Natural killer cell (primary cell): ENCODE results near the gene PRCC. TPM values are rescaled to one million over a fixed set of nuclear protein-coding genes. Genes with fewer than 3 reads are reported as not detected.

Experiments used
- ATAC-seq, 3 donors: fragments of 150-1000 bp in 2 of 3; fragments of 200-7000 bp in 1 of 3; cut with Tn5 transposase; 1 replicate in 1 of 3; 2 replicates in 2 of 3; pipeline ENCODE4 v1.10.0; 2021; ENCODE audit warnings: mild to moderate bottlenecking in 2 of 3, moderate library complexity in 2 of 3
- DNase-seq, 2 donors: peaks; one replicate each; pipeline versions ENCODE4 v3.0.0 to v3.0.0-alpha.2; 2013 to 2021; ENCODE audit warnings: mixed read lengths in 1 of 2
- H3K27ac ChIP-seq: one replicate; pipeline ENCODE4 v1.5.1; 2013; ENCODE audit warnings: mild to moderate bottlenecking, low read length
- H3K27me3 ChIP-seq: one replicate; pipeline ENCODE4 v1.6.1; 2013; ENCODE audit warnings: low read length; ENCODE audit not compliant: control insufficient read depth, insufficient read depth
- H3K36me3 ChIP-seq: one replicate; pipeline ENCODE4 v1.6.1; 2013; ENCODE audit warnings: low read length; ENCODE audit not compliant: control insufficient read depth, insufficient read depth
- H3K4me1 ChIP-seq: one replicate; pipeline ENCODE4 v1.6.1; 2013; ENCODE audit warnings: low read length; ENCODE audit not compliant: control insufficient read depth, insufficient read depth
- H3K4me3 ChIP-seq: one replicate; pipeline ENCODE4 v1.5.1; 2013; ENCODE audit warnings: low read length
- H3K9me3 ChIP-seq: one replicate; pipeline ENCODE4 v1.6.1; 2013; ENCODE audit warnings: low read length; ENCODE audit not compliant: control insufficient read depth, insufficient read depth
- H3K27ac Mint-ChIP-seq, 2 donors: one replicate each; pipeline ENCODE4 v1.8.0; 2022; ENCODE audit warnings: mild to moderate bottlenecking in 2 of 2, mixed read lengths in 2 of 2, moderate library complexity in 1 of 2
- H3K27me3 Mint-ChIP-seq, 2 donors: one replicate each; pipeline ENCODE4 v1.8.0; 2022; ENCODE audit warnings: low read depth in 2 of 2, mixed read lengths in 2 of 2
- H3K36me3 Mint-ChIP-seq: one replicate; pipeline ENCODE4 v1.8.0; 2022; ENCODE audit warnings: mixed read lengths
- H3K4me1 Mint-ChIP-seq, 2 donors: one replicate each; pipeline ENCODE4 v1.8.0; 2022; ENCODE audit warnings: mixed read lengths in 2 of 2
- H3K4me3 Mint-ChIP-seq: one replicate; pipeline ENCODE4 v1.8.0; 2022; ENCODE audit warnings: mild to moderate bottlenecking, moderate library complexity, mixed read lengths
- H3K9me3 Mint-ChIP-seq, 2 donors: one replicate each; pipeline ENCODE4 v1.8.0; 2022; ENCODE audit warnings: mixed read lengths in 2 of 2
- CTCF ChIP-seq: fragments of 200-600 bp; IDR thresholded peaks from one replicate; pipeline ENCODE4 v1.8.0; 2022; ENCODE audit warnings: antibody characterized with exemption
- WGBS: methylation state at CpG from one replicate; pipeline ENCODE4 v1.1.7; 2013; ENCODE audit warnings: missing lambda C conversion rate; ENCODE audit not compliant: insufficient coverage; 5-methylcytosine and 5-hydroxymethylcytosine counted together
- intact Hi-C: fragments of 100-400 bp; cut with micrococcal nuclease; formaldehyde crosslinking; loops from one replicate; pipeline ENCODE4 v1.14.2; 2022
- total RNA-seq, 4 donors: library from RNA; stranded (reverse); fragments of 120-200 nt in 1 of 4; gene quantifications; one replicate each; pipeline versions ENCODE4 v1.2.3 to v1.2.4, GENCODE V29; 2013 to 2022

The PRCC gene
- total RNA-seq, 3 donors from 2014 or later (not counting 1 experiment from before 2014, with no cell fraction given) = 66.5 to 92.4 (median 69.1) TPM

GRCh38 chr1:156751451-156751756 is 15.9 kb upstream of the PRCC start, which contains the start of gene HDGF:
Gene HDGF (minus strand): TSS chr1:156751675. CDS start chr1:156751429, 246 bp downstream.
- peak within 1 kb of the TSS; percentile 91 for H3K4me3 Mint-ChIP-seq
- peak within 1 kb of the TSS; percentile 98 for H3K4me3 ChIP-seq
- no peaks in the 10 kb centered on the region for H3K9me3 Mint-ChIP-seq
- H3K9me3 ChIP-seq = no peaks in the 10 kb centered on the region
- no peak for TF ChIP-seq CTCF
- H3K4me1 ChIP-seq = peaks cover 58% of the 10 kb centered on the region
- H3K4me1 Mint-ChIP-seq = peaks cover 52 to 55% of the 10 kb centered on the region in 2 donors
- 0% methylated on average over 47 of the region's 48 CpGs for WGBS
- no peaks in the 10 kb centered on the region for H3K36me3 ChIP-seq
- H3K27me3 ChIP-seq = no peaks in the 10 kb centered on the region
- intact Hi-C loops = loop anchor here (1.0 kb wide), 2 partner anchors 10 to 16 kb away; partner anchors contain the start of genes MRPL24 and PRCC
- no peaks in the 10 kb centered on the region for H3K27me3 Mint-ChIP-seq
- ATAC-seq (no peak), DNase-seq (no peak)
- no peaks in the 10 kb centered on the region for H3K36me3 Mint-ChIP-seq
- peak within 1 kb of the TSS; percentile 92 to 94 for H3K27ac Mint-ChIP-seq
- peak within 1 kb of the TSS; percentile 92 for H3K27ac ChIP-seq

- Histone ChIP-seq H3K9me3 (no peaks in the 10 kb centered on the region), H3K27me3 (no peaks in the 10 kb centered on the region), H3K4me1 (peaks cover 53% of the 10 kb centered on the region), H3K36me3 (no peaks in the 10 kb centered on the region), H3K27ac (peak overlapping the region; percentile 92), H3K4me3 (peak overlapping the region; percentile 98)
- ATAC-seq (peak; percentile 83 to 95 (median 88)), DNase-seq (peak; percentile 88 to 97)
- no peaks in the 10 kb centered on the region for H3K27me3 Mint-ChIP-seq
- peaks cover 47 to 50% of the 10 kb centered on the region in 2 donors for H3K4me1 Mint-ChIP-seq
- under 1% methylated on average over 68 of the region's 68 CpGs for WGBS
- no peaks in the 10 kb centered on the region for H3K9me3 Mint-ChIP-seq
- intact Hi-C loops = loop anchor here (1.0 kb wide), 2 partner anchors 11 to 15 kb away; partner anchors contain the start of genes MRPL24 and PRCC
- peak overlapping the region; percentile 90 to 94 for H3K27ac Mint-ChIP-seq
- peak overlapping the region; percentile 91 for H3K4me3 Mint-ChIP-seq
- TF ChIP-seq CTCF = no peak
- H3K36me3 Mint-ChIP-seq = no peaks in the 10 kb centered on the region
Observed at GRCh38 chr1:156751757-156752481, 15.4 kb upstream of the PRCC start.

GRCh38 chr1:156752843-156753482 is 14.4 kb upstream of the PRCC start:
- 63% methylated on average over 1 of the region's 1 CpG for WGBS

More at GRCh38 chr1:156752843-156753482, 14.4 kb upstream of the PRCC start:
- Mint-ChIP-seq H3K4me1 (peaks cover 40 to 42% of the 10 kb centered on the region in 2 donors), H3K9me3 (no peaks in the 10 kb centered on the region), H3K36me3 (no peaks in the 10 kb centered on the region), H3K4me3 (peak overlapping the region; percentile 91), H3K27me3 (no peaks in the 10 kb centered on the region), H3K27ac (peak overlapping the region; percentile 90 to 94)
- no peaks in the 10 kb centered on the region for H3K27me3 ChIP-seq
- peaks cover 43% of the 10 kb centered on the region for H3K4me1 ChIP-seq
- DNase-seq (peak in 1 of 2 donors; percentile 10), ATAC-seq (no peak)
- H3K36me3 ChIP-seq = no peaks in the 10 kb centered on the region
- H3K27ac ChIP-seq = peak overlapping the region; percentile 92
- no peak for TF ChIP-seq CTCF
- no peak overlapping the region for H3K4me3 ChIP-seq
- H3K9me3 ChIP-seq = no peaks in the 10 kb centered on the region
- intact Hi-C loops = no loop called here
